ENCODE results near the gene ANAPC7. TPM values are rescaled to one million over a fixed set of nuclear protein-coding genes. Genes with fewer than 3 reads are reported as not detected.

ANAPC7 gene
- total RNA-seq, 1 experiment from 2014 or later, result 91.1 TPM

DNA sequence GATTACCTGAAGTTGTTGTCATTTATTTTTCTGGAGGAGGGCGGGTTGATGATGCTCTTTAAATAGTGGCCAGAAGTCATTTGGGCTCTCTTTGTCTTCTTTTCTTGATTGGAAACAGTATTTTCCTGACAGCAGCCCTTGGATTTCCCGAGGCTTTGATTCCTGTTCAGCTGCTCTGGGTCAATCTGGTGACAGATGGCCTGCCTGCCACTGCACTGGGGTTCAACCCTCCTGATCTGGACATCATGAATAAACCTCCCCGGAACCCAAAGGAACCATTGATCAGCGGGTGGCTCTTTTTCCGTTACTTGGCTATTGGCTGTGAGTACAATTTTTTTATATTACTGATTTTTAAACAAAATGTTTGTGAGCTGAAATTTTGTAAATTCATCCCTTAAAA is 60.4 kb downstream of the ANAPC7 start:
- Histone ChIP-seq H2AK5ac (ENCODE audit: insufficient read length, low read length) (no peak overlapping the region), H3K23me2 (ENCODE audit: insufficient read length, low read depth, low read length, poor library complexity, severe bottlenecking) (peaks cover 3% of the 10 kb centered on the region), H3K4ac (ENCODE audit: low read depth, low read length) (no peak overlapping the region), H4K91ac (ENCODE audit: insufficient read length, low read depth, low read length) (no peak overlapping the region), H2BK5ac (ENCODE audit: insufficient read length, low read length) (no peak overlapping the region), H3T11ph (ENCODE audit: low read length) (no peak overlapping the region), H3K79me1 (ENCODE audit: insufficient read depth, low read depth, low read length, poor library complexity, severe bottlenecking) (no peaks in the 10 kb centered on the region), H3K18ac (ENCODE audit: insufficient read length, low read depth, low read length) (no peak overlapping the region), H3K27me3 (ENCODE audit: insufficient read depth, low read length) (no peaks in the 10 kb centered on the region), H3K9me3 (ENCODE audit: control insufficient read depth, low read depth, low read length) (no peaks in the 10 kb centered on the region), H2BK12ac (ENCODE audit: insufficient read length, low read depth, low read length) (no peak overlapping the region), H3K79me2 (ENCODE audit: insufficient read depth, low read length) (no peaks in the 10 kb centered on the region), H4K20me1 (ENCODE audit: control insufficient read depth, insufficient read depth, insufficient read length) (no peaks in the 10 kb centered on the region), H3K23ac (ENCODE audit: insufficient read length, low read depth, low read length) (no peak overlapping the region), H3K4me1 (ENCODE audit: insufficient read depth, low read length) (no peaks in the 10 kb centered on the region), H2BK20ac (ENCODE audit: low read depth, low read length, poor library complexity, severe bottlenecking) (no peak overlapping the region), H3K56ac (ENCODE audit: insufficient read length, low read depth, low read length) (no peak overlapping the region), H4K5ac (ENCODE audit: insufficient read length, low read depth, low read length) (no peak overlapping the region), H2AFZ (ENCODE audit: low read length) (no peak overlapping the region), H3K27ac (ENCODE audit: insufficient read length, low read depth, low read length) (no peak overlapping the region), H4K8ac (replicated peaks; ENCODE audit: insufficient read length, low read depth, low read length) (no peak overlapping the region), H3K9ac (ENCODE audit: extremely low read depth, insufficient read length, low read length) (no peak overlapping the region), H2BK15ac (ENCODE audit: low read depth, low read length) (no peak overlapping the region), H3K14ac (ENCODE audit: insufficient read depth, low read length) (no peak overlapping the region), H2BK120ac (ENCODE audit: low read depth, low read length, poor library complexity, severe bottlenecking) (no peak overlapping the region), H3K4me2 (ENCODE audit: insufficient read depth, insufficient read length, low read length) (no peak overlapping the region)
- H3K4me1 Mint-ChIP-seq, result peaks cover 2 to 5% of the 10 kb centered on the region in 2 experiments; a peak in 3 of 4 replicates
- TF ChIP-seq, protein P1, sequence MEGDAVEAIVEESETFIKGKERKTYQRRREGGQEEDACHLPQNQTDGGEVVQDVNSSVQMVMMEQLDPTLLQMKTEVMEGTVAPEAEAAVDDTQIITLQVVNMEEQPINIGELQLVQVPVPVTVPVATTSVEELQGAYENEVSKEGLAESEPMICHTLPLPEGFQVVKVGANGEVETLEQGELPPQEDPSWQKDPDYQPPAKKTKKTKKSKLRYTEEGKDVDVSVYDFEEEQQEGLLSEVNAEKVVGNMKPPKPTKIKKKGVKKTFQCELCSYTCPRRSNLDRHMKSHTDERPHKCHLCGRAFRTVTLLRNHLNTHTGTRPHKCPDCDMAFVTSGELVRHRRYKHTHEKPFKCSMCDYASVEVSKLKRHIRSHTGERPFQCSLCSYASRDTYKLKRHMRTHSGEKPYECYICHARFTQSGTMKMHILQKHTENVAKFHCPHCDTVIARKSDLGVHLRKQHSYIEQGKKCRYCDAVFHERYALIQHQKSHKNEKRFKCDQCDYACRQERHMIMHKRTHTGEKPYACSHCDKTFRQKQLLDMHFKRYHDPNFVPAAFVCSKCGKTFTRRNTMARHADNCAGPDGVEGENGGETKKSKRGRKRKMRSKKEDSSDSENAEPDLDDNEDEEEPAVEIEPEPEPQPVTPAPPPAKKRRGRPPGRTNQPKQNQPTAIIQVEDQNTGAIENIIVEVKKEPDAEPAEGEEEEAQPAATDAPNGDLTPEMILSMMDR (conservative IDR thresholded peaks at IDR 0.05), result no peak
- WGBS (ENCODE audit: extremely low coverage, insufficient read length, low lambda C conversion rate), result no CpG with 5 or more reads among the region's 5 CpGs
- peak overlapping the region in 1 of 3 experiments; percentile 60; a peak in 1 of 7 replicates for H3K27ac Mint-ChIP-seq
- no peak for DNase-seq
- H3K4me3 Mint-ChIP-seq, result no peak overlapping the region
- no peaks in the 10 kb centered on the region for H3K9me3 Mint-ChIP-seq
- H3K27me3 Mint-ChIP-seq (ENCODE audit: low read depth), result no peaks in the 10 kb centered on the region
- peaks cover 83 to 100% (median 98%) of the 10 kb centered on the region in 3 experiments; a peak in 6 of 7 replicates for H3K36me3 Mint-ChIP-seq (ENCODE audit: insufficient read depth in 1 of 3, low read depth in 3 of 3)
